ENCODE data around the gene EXOSC9. TPM values are rescaled to one million over a fixed set of nuclear protein-coding genes. Genes with fewer than 3 reads are reported as not detected.

EXOSC9 gene
- polyA plus RNA-seq, 1 of the 3 experiments (the other 2 are of a cell fraction), result 38.8 TPM

GRCh38 chr4:121823505-121824170 is 22.5 kb downstream of the EXOSC9 start, which contains the start of gene CCNA2 (continued):
- TF ChIP-seq ELF1 (IDR thresholded peaks at IDR 0.05), result peak; percentile 49
- TF ChIP-seq SIN3A (IDR thresholded peaks at IDR 0.05; ENCODE audit: borderline replicate concordance, low read depth, low read length), result peak; percentile 100
- peak; percentile 85 for TF ChIP-seq MAX (IDR thresholded peaks at IDR 0.05; ENCODE audit: low read depth)
- TF ChIP-seq RAD21 (IDR thresholded peaks at IDR 0.05; ENCODE audit: low read length), result no peak; the same call in 1 of the 2 replicates
- peak; percentile 73; the same call in 1 of the 2 replicates for TF ChIP-seq TAF1 (IDR thresholded peaks at IDR 0.05; ENCODE audit: borderline replicate concordance, low read depth, low read length)
- peak; percentile 51; the same call in 1 of the 2 replicates for TF ChIP-seq TCF12 (IDR thresholded peaks at IDR 0.05)
- TF ChIP-seq RCOR1 (IDR thresholded peaks at IDR 0.05; ENCODE audit: low read length), result no peak
- TF ChIP-seq NRF1 (IDR thresholded peaks at IDR 0.05; ENCODE audit: low read depth, low read length), result peak; percentile 68
- peak; percentile 22; the same call in 1 of the 2 replicates for TF ChIP-seq NFIC (IDR thresholded peaks at IDR 0.05; ENCODE audit: borderline replicate concordance)
- peak; percentile 36; the same call in 1 of the 2 replicates for TF ChIP-seq FOXJ3 (CRISPR knock-in tag; IDR thresholded peaks at IDR 0.05)

DNA sequence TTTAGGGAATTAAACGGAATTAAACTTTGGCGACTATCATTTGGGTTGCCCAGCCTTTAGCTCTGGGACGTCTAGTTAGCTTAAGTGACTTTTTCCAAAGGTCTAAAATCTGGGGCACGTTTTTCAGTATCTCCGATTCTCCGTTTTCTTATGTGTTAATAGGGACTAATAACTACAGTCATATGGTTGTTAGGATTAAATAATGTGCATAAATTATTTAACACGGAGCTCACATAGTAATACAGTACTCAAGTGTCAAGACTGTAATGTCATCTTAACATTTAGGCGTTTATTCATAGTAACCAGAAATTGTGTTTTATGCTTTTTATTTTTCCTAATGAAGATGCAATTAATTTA is 23.0 kb downstream of the EXOSC9 start:
- 14% methylated on average over 8 of the region's 8 CpGs for WGBS (ENCODE audit: low lambda C conversion rate)
- Histone ChIP-seq H4K20me1 (ENCODE audit: insufficient read depth) (no peaks in the 10 kb centered on the region; the same call in 1 of the 2 replicates), H3K9me2 (no peaks in the 10 kb centered on the region), H3K36me3 (replicated peaks in 1 of 2; ENCODE audit: control insufficient read depth in 1 of 2, insufficient read depth in 2 of 2, low read length in 1 of 2) (peaks cover 38 to 43% of the 10 kb centered on the region in 2 experiments), H3K4me1 (ENCODE audit: control insufficient read depth in 1 of 2, insufficient read depth in 2 of 2, low read depth in 1 of 2, low read length in 1 of 2) (peaks cover 12 to 18% of the 10 kb centered on the region in 2 experiments; a peak in 3 of 4 replicates), H3K4me2 (peak overlapping the region; percentile 94), H3K9ac (peak overlapping the region; percentile 84), H3K27me3 (ENCODE audit: insufficient read depth) (no peaks in the 10 kb centered on the region), H3K9me3 (no peaks in the 10 kb centered on the region; the same call in 1 of the 2 replicates), H3K27ac (ENCODE audit: low read depth in 2 of 2, low read length in 1 of 2) (peak overlapping the region; percentile 63 to 84), H3K79me2 (ENCODE audit: insufficient read depth) (peaks cover 46% of the 10 kb centered on the region), H3F3A (replicated peaks; ENCODE audit: insufficient read depth) (peaks cover 65% of the 10 kb centered on the region), H2AFZ (ENCODE audit: low read depth) (peak overlapping the region; percentile 77), H3K4me3 (ENCODE audit: low read depth in 2 of 2, low read length in 1 of 2) (peak overlapping the region; percentile 80 to 86)
- TF ChIP-seq FOSL2 (IDR thresholded peaks at IDR 0.05; ENCODE audit: borderline replicate concordance, low read depth) (no peak), CHD2 (IDR thresholded peaks at IDR 0.05; ENCODE audit: low read length, partially characterized antibody) (no peak)
- CTCF ChIA-PET, result interaction anchor here (1.2 to 2.1 kb wide), 3 partner anchors 12 to 362 kb away, joined by 3 to 9 read pairs (median 3); no protein-coding TSS in a partner anchor
- POLR2A ChIA-PET, result interaction anchor here (1.3 kb wide), 1 partner anchor 23 kb away, joined by 9 read pairs; the partner anchor contains the start of gene EXOSC9
- no peak for DNase-seq

DNA sequence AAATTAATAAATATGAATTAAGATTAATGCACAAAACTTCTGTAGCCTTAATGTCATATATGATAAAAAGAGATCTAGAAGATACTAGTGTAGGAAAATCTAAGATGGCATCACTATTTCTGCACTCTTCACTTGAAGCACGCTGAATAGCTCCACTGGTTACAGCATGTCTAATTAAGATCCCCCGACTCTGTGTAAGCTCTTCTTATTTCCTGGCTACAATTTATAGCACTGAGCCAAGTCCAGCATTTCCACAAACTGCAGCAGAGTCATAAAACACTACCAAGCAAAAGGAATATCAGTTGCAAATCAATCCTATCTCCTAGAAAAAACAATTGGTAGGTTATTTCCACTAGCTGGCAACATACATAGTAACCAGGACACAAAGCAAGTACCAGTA is 23.8 kb downstream of the EXOSC9 start:
- H3K79me2 ChIP-seq (ENCODE audit: insufficient read depth), result peaks cover 38% of the 10 kb centered on the region
- peak overlapping the region; percentile 32; the same call in 1 of the 2 replicates for H2AFZ ChIP-seq (ENCODE audit: low read depth)
- H3F3A ChIP-seq (replicated peaks; ENCODE audit: insufficient read depth), result peaks cover 57% of the 10 kb centered on the region
- ChIA-PET POLR2A (no interaction called here), CTCF (interaction anchor here (1.2 to 2.1 kb wide), 3 partner anchors 11 to 363 kb away, joined by 3 to 9 read pairs (median 3); no protein-coding TSS in a partner anchor)
- no peaks in the 10 kb centered on the region; the same call in 1 of the 2 replicates for H3K9me3 ChIP-seq
- TF ChIP-seq JUND (IDR thresholded peaks at IDR 0.05) (no peak), SMC3 (IDR thresholded peaks at IDR 0.05; ENCODE audit: low read depth, low read length) (no peak), TEAD4 (IDR thresholded peaks at IDR 0.05; ENCODE audit: borderline replicate concordance, insufficient read depth) (no peak), YY1 (IDR thresholded peaks at IDR 0.05; ENCODE audit: low read depth) (no peak), EP300 (IDR thresholded peaks at IDR 0.05; ENCODE audit: borderline replicate concordance in 1 of 2, low read depth in 1 of 2, low read length in 1 of 2) (no peak), NRF1 (IDR thresholded peaks at IDR 0.05; ENCODE audit: low read depth, low read length) (no peak), EZH2phosphoT487 (IDR thresholded peaks at IDR 0.05; ENCODE audit: borderline replicate concordance, low read depth) (no peak), GABPA (IDR thresholded peaks at IDR 0.05; ENCODE audit: low read depth) (no peak), CHD2 (IDR thresholded peaks at IDR 0.05; ENCODE audit: low read length, partially characterized antibody) (no peak), GATA2 (CRISPR knock-in tag; IDR thresholded peaks at IDR 0.05) (no peak), RFX5 (IDR thresholded peaks at IDR 0.05; ENCODE audit: low read length) (no peak), RXRA (IDR thresholded peaks at IDR 0.05; ENCODE audit: borderline replicate concordance, low read depth) (no peak)
- TF ChIP-seq, protein P1, sequence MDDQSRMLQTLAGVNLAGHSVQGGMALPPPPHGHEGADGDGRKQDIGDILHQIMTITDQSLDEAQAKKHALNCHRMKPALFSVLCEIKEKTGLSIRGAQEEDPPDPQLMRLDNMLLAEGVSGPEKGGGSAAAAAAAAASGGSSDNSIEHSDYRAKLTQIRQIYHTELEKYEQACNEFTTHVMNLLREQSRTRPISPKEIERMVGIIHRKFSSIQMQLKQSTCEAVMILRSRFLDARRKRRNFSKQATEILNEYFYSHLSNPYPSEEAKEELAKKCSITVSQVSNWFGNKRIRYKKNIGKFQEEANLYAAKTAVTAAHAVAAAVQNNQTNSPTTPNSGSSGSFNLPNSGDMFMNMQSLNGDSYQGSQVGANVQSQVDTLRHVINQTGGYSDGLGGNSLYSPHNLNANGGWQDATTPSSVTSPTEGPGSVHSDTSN (IDR thresholded peaks at IDR 0.05), result no peak
- no peak overlapping the region for H3K4me3 ChIP-seq (ENCODE audit: low read depth in 2 of 2, low read length in 1 of 2)
- H3K9ac ChIP-seq, result no peak overlapping the region
- no peak overlapping the region for H3K4me2 ChIP-seq
- H3K36me3 ChIP-seq (replicated peaks in 1 of 2; ENCODE audit: control insufficient read depth in 1 of 2, insufficient read depth in 2 of 2, low read length in 1 of 2), result peaks cover 34 to 37% of the 10 kb centered on the region in 2 experiments
- H3K27me3 ChIP-seq (ENCODE audit: insufficient read depth), result no peaks in the 10 kb centered on the region
- DNase-seq, result no peak
- no peaks in the 10 kb centered on the region for H3K9me2 ChIP-seq
- H3K4me1 ChIP-seq (ENCODE audit: control insufficient read depth in 1 of 2, insufficient read depth in 2 of 2, low read depth in 1 of 2, low read length in 1 of 2), result peaks cover 12% of the 10 kb centered on the region in 2 experiments; a peak in 3 of 4 replicates
- 50% methylated on average over 2 of the region's 2 CpGs for WGBS (ENCODE audit: low lambda C conversion rate)
- H4K20me1 ChIP-seq (ENCODE audit: insufficient read depth), result no peaks in the 10 kb centered on the region; the same call in 1 of the 2 replicates
- no peak overlapping the region for H3K27ac ChIP-seq (ENCODE audit: low read depth in 2 of 2, low read length in 1 of 2)
